ENCODE measurements around the gene ZBTB7C. TPM values are rescaled to one million over a fixed set of nuclear protein-coding genes. Genes with fewer than 3 reads are reported as not detected.

The ZBTB7C gene
- polyA plus RNA-seq, 2 of the 4 experiments (the other 2 are of a cell fraction): 0.10 to 0.12 TPM

DNA sequence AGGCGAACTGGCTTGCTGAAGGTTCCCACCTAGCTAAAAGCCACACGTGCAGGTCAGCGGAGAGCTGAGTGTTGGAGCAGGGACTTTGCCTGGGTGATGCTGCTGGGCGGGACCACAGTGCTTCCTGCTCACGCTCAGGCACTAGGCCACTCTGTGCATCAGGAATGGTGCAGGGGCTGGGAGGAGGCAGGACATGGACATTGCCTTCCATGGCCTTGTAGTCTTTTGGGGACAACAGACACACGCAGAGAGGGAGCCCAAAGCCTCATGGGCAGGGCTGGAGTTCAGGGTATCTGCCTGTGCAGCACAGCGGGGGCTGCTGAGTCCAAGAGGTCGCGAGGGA lies 207.2 kb downstream of the ZBTB7C start:
- H3K4me3 ChIP-seq: no peak overlapping the region
- POLR2A ChIA-PET: no interaction called here
- H3K4me1 ChIP-seq: no peaks in the 10 kb centered on the region
- TF ChIP-seq, protein P1, sequence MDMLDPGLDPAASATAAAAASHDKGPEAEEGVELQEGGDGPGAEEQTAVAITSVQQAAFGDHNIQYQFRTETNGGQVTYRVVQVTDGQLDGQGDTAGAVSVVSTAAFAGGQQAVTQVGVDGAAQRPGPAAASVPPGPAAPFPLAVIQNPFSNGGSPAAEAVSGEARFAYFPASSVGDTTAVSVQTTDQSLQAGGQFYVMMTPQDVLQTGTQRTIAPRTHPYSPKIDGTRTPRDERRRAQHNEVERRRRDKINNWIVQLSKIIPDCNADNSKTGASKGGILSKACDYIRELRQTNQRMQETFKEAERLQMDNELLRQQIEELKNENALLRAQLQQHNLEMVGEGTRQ (IDR thresholded peaks at IDR 0.05): no peak
- no peak for TF ChIP-seq HEYL (CRISPR knock-in tag; IDR thresholded peaks at IDR 0.05)
- DNase-seq (ENCODE audit: low read depth in 1 of 2, low spot score in 1 of 2): no peak
- ATAC-seq: no peak
- CTCF ChIA-PET: no interaction called here
- no peak overlapping the region for H3K27ac ChIP-seq
- H3K4me2 ChIP-seq: no peak overlapping the region
- 83% methylated on average over 8 of the region's 9 CpGs for WGBS (ENCODE audit: missing lambda C conversion rate)
- no peak for FAIRE-seq
- no peaks in the 10 kb centered on the region for H3K9me3 ChIP-seq

- ATAC-seq (no peak), FAIRE-seq (no peak), DNase-seq (ENCODE audit: low read depth in 1 of 2, low spot score in 1 of 2) (no peak)
- no peak for TF ChIP-seq CHD2 (IDR thresholded peaks at IDR 0.05; ENCODE audit: low read length, partially characterized antibody)
- no peak for TF ChIP-seq RFX5 (IDR thresholded peaks at IDR 0.05)
- no peak for TF ChIP-seq JUNB (IDR thresholded peaks at IDR 0.05)
- no peak for TF ChIP-seq TFCP2L1 (CRISPR knock-in tag; IDR thresholded peaks at IDR 0.05)
- TF ChIP-seq SREBF2 (IDR thresholded peaks at IDR 0.05): no peak
- no peak for TF ChIP-seq FOSL2 (IDR thresholded peaks at IDR 0.05)
- no peak for TF ChIP-seq FOSL2 (CRISPR knock-in tag; IDR thresholded peaks at IDR 0.05)
- TF ChIP-seq, protein P2, sequence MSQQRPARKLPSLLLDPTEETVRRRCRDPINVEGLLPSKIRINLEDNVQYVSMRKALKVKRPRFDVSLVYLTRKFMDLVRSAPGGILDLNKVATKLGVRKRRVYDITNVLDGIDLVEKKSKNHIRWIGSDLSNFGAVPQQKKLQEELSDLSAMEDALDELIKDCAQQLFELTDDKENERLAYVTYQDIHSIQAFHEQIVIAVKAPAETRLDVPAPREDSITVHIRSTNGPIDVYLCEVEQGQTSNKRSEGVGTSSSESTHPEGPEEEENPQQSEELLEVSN (IDR thresholded peaks at IDR 0.05; ENCODE audit: borderline replicate concordance, low read depth): no peak
- no peak for TF ChIP-seq HEYL (CRISPR knock-in tag; IDR thresholded peaks at IDR 0.05)
- WGBS (ENCODE audit: missing lambda C conversion rate): 49% methylated on average over 10 of the region's 10 CpGs
- H3K4me3 ChIP-seq: no peak overlapping the region
- ChIA-PET POLR2A (no interaction called here), CTCF (no interaction called here)
- H3K9me3 ChIP-seq: no peaks in the 10 kb centered on the region
- no peaks in the 10 kb centered on the region for H3K4me1 ChIP-seq
- no peak overlapping the region for H3K4me2 ChIP-seq
- no peak overlapping the region for H3K27ac ChIP-seq
Measured at GRCh38 chr18:48201337-48202005, 207.7 kb downstream of the ZBTB7C start.

DNA sequence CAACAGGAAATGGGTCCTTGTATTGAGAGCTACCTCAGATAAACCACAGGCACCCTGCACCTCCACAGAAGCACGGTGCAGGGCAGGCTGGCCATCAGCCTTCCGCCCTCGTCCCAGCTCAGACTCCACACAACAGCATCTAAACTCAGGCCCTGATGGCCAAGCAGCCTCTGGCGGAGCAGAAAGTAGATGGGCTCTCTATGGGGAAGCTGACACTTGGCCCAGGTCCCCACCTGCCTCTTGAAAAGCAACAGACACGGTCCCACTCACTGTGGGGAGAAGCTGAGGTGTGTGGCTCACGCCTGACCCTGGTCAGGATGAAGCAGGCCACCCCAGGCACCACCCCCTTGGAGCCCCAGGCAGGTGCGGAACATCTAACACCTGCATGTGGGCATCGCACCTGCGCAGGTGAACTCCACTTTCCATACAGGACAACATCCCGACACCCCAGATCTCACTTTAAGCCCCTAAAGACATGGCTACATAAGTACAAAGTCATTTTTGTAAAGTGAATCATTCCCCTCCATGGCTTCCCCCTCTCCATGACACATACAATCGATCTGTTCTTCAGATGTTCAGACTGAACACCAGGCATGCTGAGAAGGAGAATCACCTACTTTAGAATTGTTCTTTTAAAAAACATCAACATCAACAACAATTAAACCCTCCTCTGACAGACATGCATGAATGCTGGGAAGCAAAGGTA lies 208.4 kb downstream of the ZBTB7C start:
- Histone ChIP-seq H3K9me3 (no peaks in the 10 kb centered on the region), H3K4me3 (no peak overlapping the region), H3K4me2 (no peak overlapping the region), H3K27ac (no peak overlapping the region), H3K4me1 (no peaks in the 10 kb centered on the region)
- ATAC-seq (no peak), DNase-seq (ENCODE audit: low read depth in 1 of 2, low spot score in 1 of 2) (no peak), FAIRE-seq (no peak)
- ChIA-PET POLR2A (no interaction called here), CTCF (no interaction called here)
- WGBS (ENCODE audit: missing lambda C conversion rate): 49% methylated on average over 11 of the region's 11 CpGs
- no peak for TF ChIP-seq CHD4 (IDR thresholded peaks at IDR 0.05; ENCODE audit: borderline replicate concordance)

DNA sequence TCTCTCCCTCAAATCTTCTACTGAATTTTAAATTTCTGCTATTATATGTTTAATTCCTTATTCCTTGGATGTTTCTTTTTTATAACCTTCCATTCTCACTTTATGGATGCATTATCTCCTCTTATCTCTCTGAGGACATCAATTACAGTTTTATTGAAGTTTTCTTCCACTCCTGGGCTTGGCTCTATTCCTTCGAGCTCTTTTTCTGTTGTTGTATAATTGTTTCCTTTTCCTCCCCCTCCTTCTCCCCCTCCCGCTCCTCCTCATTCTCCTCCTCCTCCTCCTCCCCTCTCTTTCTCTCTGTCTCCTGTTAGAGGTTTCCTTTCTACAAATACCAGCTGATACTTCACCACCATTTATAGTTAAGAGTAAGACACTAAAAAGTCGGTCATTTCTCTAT lies 209.8 kb downstream of the ZBTB7C start:
- Histone ChIP-seq H3K9me3 (no peaks in the 10 kb centered on the region), H3K27ac (no peak overlapping the region), H3K4me3 (no peak overlapping the region), H3K4me1 (no peaks in the 10 kb centered on the region), H3K4me2 (no peak overlapping the region)
- 26% methylated on average over 3 of the region's 3 CpGs for WGBS (ENCODE audit: missing lambda C conversion rate)
- FAIRE-seq: no peak
- ATAC-seq: no peak
- no peak for DNase-seq (ENCODE audit: low read depth in 1 of 2, low spot score in 1 of 2)
- CTCF ChIA-PET: no interaction called here
- TF ChIP-seq HDAC2 (IDR thresholded peaks at IDR 0.05) (no peak), EHF (CRISPR knock-in tag; IDR thresholded peaks at IDR 0.05) (no peak), SMC3 (IDR thresholded peaks at IDR 0.05) (no peak), JUN (IDR thresholded peaks at IDR 0.05) (no peak), ATOH8 (CRISPR knock-in tag; IDR thresholded peaks at IDR 0.05; ENCODE audit: low read depth) (no peak), MYC (IDR thresholded peaks at IDR 0.05; ENCODE audit: borderline replicate concordance, low read length) (no peak), TFCP2L1 (CRISPR knock-in tag; IDR thresholded peaks at IDR 0.05) (no peak), ESRRA (IDR thresholded peaks at IDR 0.05; ENCODE audit: borderline replicate concordance, low read length) (no peak), CHD4 (IDR thresholded peaks at IDR 0.05; ENCODE audit: borderline replicate concordance) (no peak), BHLHE40 (IDR thresholded peaks at IDR 0.05; ENCODE audit: low read depth, low read length) (no peak), FOXS1 (CRISPR knock-in tag; IDR thresholded peaks at IDR 0.05) (no peak), NFE2L2 (conservative IDR thresholded peaks at IDR 0.05; ENCODE audit: low read length) (no peak), RARB (CRISPR knock-in tag; IDR thresholded peaks at IDR 0.05) (no peak), CTCF (IDR thresholded peaks at IDR 0.05) (no peak)
- TF ChIP-seq, protein P1 (IDR thresholded peaks at IDR 0.05): no peak
- TF ChIP-seq, protein P3, sequence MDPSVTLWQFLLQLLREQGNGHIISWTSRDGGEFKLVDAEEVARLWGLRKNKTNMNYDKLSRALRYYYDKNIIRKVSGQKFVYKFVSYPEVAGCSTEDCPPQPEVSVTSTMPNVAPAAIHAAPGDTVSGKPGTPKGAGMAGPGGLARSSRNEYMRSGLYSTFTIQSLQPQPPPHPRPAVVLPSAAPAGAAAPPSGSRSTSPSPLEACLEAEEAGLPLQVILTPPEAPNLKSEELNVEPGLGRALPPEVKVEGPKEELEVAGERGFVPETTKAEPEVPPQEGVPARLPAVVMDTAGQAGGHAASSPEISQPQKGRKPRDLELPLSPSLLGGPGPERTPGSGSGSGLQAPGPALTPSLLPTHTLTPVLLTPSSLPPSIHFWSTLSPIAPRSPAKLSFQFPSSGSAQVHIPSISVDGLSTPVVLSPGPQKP (IDR thresholded peaks at IDR 0.05; ENCODE audit: low read depth, low read length): no peak
- POLR2A ChIA-PET: no interaction called here

Data from A549 (cell line).